HEK293T (cell line): Measurements from ENCODE around the gene PGD.

ENCODE experiments used
- BHLHE40 ChIP-seq: fragments of 450-650 bp; IDR thresholded peaks from 2 replicates; pipeline ENCODE4 v1.6.1; 2016; ENCODE audit warnings: mild to moderate bottlenecking, moderate library complexity, borderline replicate concordance
- FOXK2 ChIP-seq: fragments of 450-650 bp; IDR thresholded peaks from 2 replicates; pipeline ENCODE4 v1.6.1; 2016; ENCODE audit warnings: mild to moderate bottlenecking
- HDGF ChIP-seq: fragments of 450-650 bp; IDR thresholded peaks from 2 replicates; pipeline ENCODE4 v1.6.1; 2017; ENCODE audit warnings: antibody characterized with exemption, borderline replicate concordance
- SP1 ChIP-seq: fragments of 450-650 bp; IDR thresholded peaks from 2 replicates; pipeline ENCODE4 v1.6.1; 2017
- SUZ12 ChIP-seq: fragments of 450-650 bp; IDR thresholded peaks from 2 replicates; pipeline ENCODE4 v1.6.1; 2016; ENCODE audit warnings: mild to moderate bottlenecking
- TARDBP ChIP-seq: fragments of 450-650 bp; IDR thresholded peaks from 2 replicates; pipeline ENCODE4 v1.6.1; 2016

DNA sequence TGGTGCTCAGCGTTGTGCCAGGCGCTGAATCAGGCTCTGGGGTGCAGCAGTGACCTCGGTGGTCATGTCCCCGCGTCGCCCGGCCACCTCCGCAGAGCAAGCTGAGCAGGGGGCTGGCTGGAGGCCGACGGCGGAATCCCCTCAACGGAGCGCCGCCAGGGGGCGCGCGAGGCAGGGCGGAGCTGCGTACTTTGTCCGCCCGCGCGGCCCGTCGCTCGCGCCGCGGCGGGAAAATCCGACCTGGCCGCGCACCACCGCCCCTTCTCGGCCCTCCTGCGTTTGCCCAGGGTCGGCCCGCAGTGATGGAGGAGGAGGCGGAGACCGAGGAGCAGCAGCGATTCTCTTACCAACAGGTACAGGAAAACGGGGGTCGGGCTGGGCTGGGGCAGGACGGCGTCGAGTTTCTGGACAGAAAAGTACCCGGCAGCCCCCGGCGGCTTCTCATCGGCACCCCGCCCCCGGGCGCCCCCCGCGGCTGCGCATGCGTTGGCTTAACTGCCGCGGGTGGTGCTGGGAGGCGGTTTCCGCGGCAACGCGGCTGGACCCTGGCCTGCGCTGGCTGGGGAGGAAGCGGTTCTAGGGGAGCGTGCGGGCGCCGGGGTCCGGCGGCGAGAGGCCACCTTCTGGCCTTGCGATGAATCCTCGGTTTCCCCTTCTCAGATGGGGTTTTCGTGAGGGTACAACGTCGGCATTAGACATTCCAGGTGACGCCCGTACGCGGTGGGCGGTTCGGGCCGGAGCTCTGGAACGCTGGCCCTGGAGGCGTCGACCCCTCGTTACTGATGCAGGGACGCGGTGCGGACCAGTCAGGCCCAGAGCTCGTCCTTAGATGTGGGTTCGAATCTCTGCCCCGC lies 31.6 kb downstream of the PGD start, which contains the start of gene CENPS:
- no peak for TF ChIP-seq FOXK2
- no peak for TF ChIP-seq TARDBP
- no peak for TF ChIP-seq SUZ12
- TF ChIP-seq BHLHE40 = no peak
- no peak for TF ChIP-seq HDGF
- no peak for TF ChIP-seq SP1
